GM23338 (cell line): Measurements from ENCODE around the gene ESRRA.

Experiments used
- EZH2phosphoT487 ChIP-seq: fragments of 200-600 bp; sonication (generic); IDR thresholded peaks from one replicate; pipeline ENCODE4 v1.8.1; 2018; ENCODE audit warnings: antibody characterized with exemption; ENCODE audit not compliant: unreplicated experiment
- ZNF331 ChIP-seq: fragments of 250-450 bp; sonication (Bioruptor Pico); IDR thresholded peaks from 2 replicates; pipeline ENCODE4 v1.5.0; 2020; ENCODE audit warnings: low read depth, mild to moderate bottlenecking, moderate library complexity
- TF ChIP-seq, protein P1 (sequence below), 2 experiments: fragments of 200-600 bp in 1 of 2; sonication (generic) in 1 of 2; conservative IDR thresholded peaks; 2 replicates each; pipeline versions ENCODE4 v1.5.1 to v1.6.1; 2016 to 2017; ENCODE audit warnings: antibody characterized with exemption in 2 of 2, low read depth in 2 of 2, mild to moderate bottlenecking in 2 of 2, moderate library complexity in 1 of 2

DNA sequence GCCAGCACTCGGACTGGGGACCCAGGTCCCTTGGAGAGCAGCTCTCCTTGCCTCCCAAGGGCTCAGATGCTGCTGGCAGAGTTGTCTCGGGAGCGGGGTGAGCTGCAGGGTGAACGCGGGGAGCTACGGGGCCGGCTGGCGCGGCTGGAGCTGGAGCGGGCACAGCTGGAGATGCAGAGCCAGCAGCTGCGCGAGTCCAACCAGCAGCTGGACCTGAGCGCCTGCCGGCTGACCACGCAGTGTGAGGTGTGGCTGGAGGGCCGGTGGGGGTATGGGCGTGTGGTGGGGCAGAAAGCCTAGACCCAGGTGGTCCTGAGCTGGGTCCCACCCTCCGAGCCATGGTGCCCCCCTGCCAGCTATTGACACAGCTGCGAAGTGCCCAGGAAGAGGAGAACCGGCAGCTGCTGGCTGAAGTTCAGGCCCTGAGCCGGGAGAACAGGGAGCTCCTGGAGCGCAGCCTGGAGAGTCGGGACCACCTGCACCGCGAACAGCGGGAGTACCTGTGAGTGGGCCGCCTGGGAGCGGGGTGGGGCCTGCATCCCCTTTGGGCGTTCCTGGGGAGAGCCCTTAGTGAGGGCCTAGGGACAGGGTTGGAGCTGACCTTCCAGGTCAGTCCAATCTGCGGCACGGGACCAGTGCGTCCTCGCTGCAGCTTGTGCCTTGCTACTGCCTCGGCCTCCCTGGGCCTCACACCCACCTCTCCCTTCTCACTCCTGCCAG is 47.8 kb downstream of the ESRRA start:
- TF ChIP-seq, protein P1, sequence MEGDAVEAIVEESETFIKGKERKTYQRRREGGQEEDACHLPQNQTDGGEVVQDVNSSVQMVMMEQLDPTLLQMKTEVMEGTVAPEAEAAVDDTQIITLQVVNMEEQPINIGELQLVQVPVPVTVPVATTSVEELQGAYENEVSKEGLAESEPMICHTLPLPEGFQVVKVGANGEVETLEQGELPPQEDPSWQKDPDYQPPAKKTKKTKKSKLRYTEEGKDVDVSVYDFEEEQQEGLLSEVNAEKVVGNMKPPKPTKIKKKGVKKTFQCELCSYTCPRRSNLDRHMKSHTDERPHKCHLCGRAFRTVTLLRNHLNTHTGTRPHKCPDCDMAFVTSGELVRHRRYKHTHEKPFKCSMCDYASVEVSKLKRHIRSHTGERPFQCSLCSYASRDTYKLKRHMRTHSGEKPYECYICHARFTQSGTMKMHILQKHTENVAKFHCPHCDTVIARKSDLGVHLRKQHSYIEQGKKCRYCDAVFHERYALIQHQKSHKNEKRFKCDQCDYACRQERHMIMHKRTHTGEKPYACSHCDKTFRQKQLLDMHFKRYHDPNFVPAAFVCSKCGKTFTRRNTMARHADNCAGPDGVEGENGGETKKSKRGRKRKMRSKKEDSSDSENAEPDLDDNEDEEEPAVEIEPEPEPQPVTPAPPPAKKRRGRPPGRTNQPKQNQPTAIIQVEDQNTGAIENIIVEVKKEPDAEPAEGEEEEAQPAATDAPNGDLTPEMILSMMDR (conservative IDR thresholded peaks at IDR 0.05; ENCODE audit: low read depth in 2 of 2), result no peak
- no peak for TF ChIP-seq EZH2phosphoT487
- TF ChIP-seq ZNF331 (CRISPR knock-in tag), result no peak
